HepG2 (cell line): Measurements from ENCODE around the gene CDC37L1. TPM values are rescaled to one million over a fixed set of nuclear protein-coding genes. Genes with fewer than 3 reads are reported as not detected.

Source experiments
- CBX1 ChIP-seq: IDR thresholded peaks from one replicate; pipeline ENCODE4 v1.6.1; 2016; ENCODE audit warnings: antibody characterized with exemption, low read depth
- MLXIP ChIP-seq: sonication (generic); formaldehyde crosslinking; IDR thresholded peaks from 2 replicates; pipeline ENCODE4 v1.9.0; 2021; ENCODE audit warnings: missing genetic modification reagents, borderline replicate concordance
- NR0B2 ChIP-seq: sonication (generic); formaldehyde crosslinking; IDR thresholded peaks from 2 replicates; pipeline ENCODE4 v1.4.0; 2020; ENCODE audit warnings: mild to moderate bottlenecking, missing genetic modification reagents
- PAX8 ChIP-seq: sonication (generic); formaldehyde crosslinking; IDR thresholded peaks from 2 replicates; pipeline ENCODE4 v1.8.0; 2022; ENCODE audit warnings: mild to moderate bottlenecking, missing genetic modification reagents, borderline replicate concordance
- PITX1 ChIP-seq: sonication (generic); formaldehyde crosslinking; IDR thresholded peaks from 2 replicates; pipeline ENCODE4 v1.5.1; 2020; ENCODE audit warnings: mild to moderate bottlenecking, missing genetic modification reagents
- PRMT3 ChIP-seq: sonication (generic); formaldehyde crosslinking; IDR thresholded peaks from 2 replicates; pipeline ENCODE4 v1.8.1; 2022; ENCODE audit warnings: low read depth, mild to moderate bottlenecking, moderate library complexity, missing genetic modification reagents, borderline replicate concordance
- SIN3A ChIP-seq: IDR thresholded peaks from 2 replicates; pipeline ENCODE4 v1.6.1; 2011; ENCODE audit warnings: low read depth, mild to moderate bottlenecking, control low read depth, low read length, borderline replicate concordance
- TFDP2 ChIP-seq: sonication (generic); formaldehyde crosslinking; IDR thresholded peaks from 2 replicates; pipeline ENCODE4 v1.4.0; 2020; ENCODE audit warnings: missing genetic modification reagents
- ZBTB21 ChIP-seq: sonication (generic); formaldehyde crosslinking; IDR thresholded peaks from 2 replicates; pipeline ENCODE4 v1.4.0; 2020; ENCODE audit warnings: missing genetic modification reagents
- ZBTB3 ChIP-seq: sonication (generic); formaldehyde crosslinking; IDR thresholded peaks from 2 replicates; pipeline ENCODE4 v1.4.0; 2020; ENCODE audit warnings: low read depth, mild to moderate bottlenecking, moderate library complexity, missing genetic modification reagents, borderline replicate concordance
- ZBTB44 ChIP-seq: sonication (generic); formaldehyde crosslinking; IDR thresholded peaks from 2 replicates; pipeline ENCODE4 v1.4.0; 2020; ENCODE audit warnings: missing genetic modification reagents
- ZFAT ChIP-seq: sonication (generic); formaldehyde crosslinking; conservative IDR thresholded peaks from 2 replicates; pipeline ENCODE4 v1.8.1; 2023; ENCODE audit warnings: missing genetic modification reagents, inconsistent platforms
- ZNF160 ChIP-seq: sonication (generic); formaldehyde crosslinking; IDR thresholded peaks from 2 replicates; pipeline ENCODE4 v1.8.0; 2022; ENCODE audit warnings: mild to moderate bottlenecking, inconsistent platforms, missing genetic modification reagents
- ZNF609 ChIP-seq: sonication (generic); formaldehyde crosslinking; IDR thresholded peaks from 2 replicates; pipeline ENCODE4 v1.4.0; 2020; ENCODE audit warnings: mild to moderate bottlenecking, missing genetic modification reagents, borderline replicate concordance
- polyA plus RNA-seq, 8 experiments: library from polyadenylated mRNA; depleted of rRNA in 3 of 8; stranded (reverse) in 7 of 8; unstranded in 1 of 8; fragments of >200 nt; fragmentation: Illumina TruSeq in 4 of 8; extraction: Trizol in 4 of 8; gene quantifications; 2 replicates each; pipeline versions ENCODE4 v1.2.1 to v1.2.3, GENCODE V29; 2011 to 2016; ENCODE audit warnings: low read depth in 4 of 8, missing spikeins in 1 of 8, mixed read lengths in 1 of 8; ENCODE audit not compliant: insufficient read depth in 1 of 8
- total RNA-seq, 5 experiments: library from RNA; depleted of rRNA; stranded (reverse); fragments of >200 nt; fragmentation: Illumina TruSeq; extraction: Trizol; gene quantifications; 2 replicates each; pipeline ENCODE4 v1.2.3, GENCODE V29; 2016; ENCODE audit warnings: low read depth in 1 of 5

Gene CDC37L1
- total and polyA plus RNA-seq, 2 of the 13 experiments (the other 11 are each of a cell fraction or from before 2014, with no cell fraction given) = 5.5 to 17.0 TPM

- no peak for TF ChIP-seq MLXIP
- no peak; the same call in 1 of the 2 replicates for TF ChIP-seq ZNF160 (CRISPR knock-in tag)
- TF ChIP-seq ZBTB21 (CRISPR knock-in tag) = no peak
- TF ChIP-seq ZBTB44 (CRISPR knock-in tag) = no peak
- TF ChIP-seq TFDP2 = no peak
- no peak for TF ChIP-seq ZFAT (CRISPR knock-in tag)
- TF ChIP-seq PAX8 (CRISPR knock-in tag) = no peak
- TF ChIP-seq PRMT3 (CRISPR knock-in tag) = 0 out of 2 replicates have a peak, but pooled peaks have one; percentile 1
- TF ChIP-seq ZBTB3 (CRISPR knock-in tag) = 0 out of 2 replicates have a peak, but pooled peaks have one; percentile 32
- TF ChIP-seq CBX1 = no peak
- peak; percentile 15; the same call in 1 of the 2 replicates for TF ChIP-seq PITX1 (CRISPR knock-in tag)
- no peak for TF ChIP-seq NR0B2 (CRISPR knock-in tag)
- peak; percentile 19; the same call in 1 of the 2 replicates for TF ChIP-seq SIN3A
- TF ChIP-seq ZNF609 (CRISPR knock-in tag) = peak; percentile 5; the same call in 1 of the 2 replicates
Observed at GRCh38 chr9:4741365-4742089, 62.2 kb downstream of the CDC37L1 start (continued).
